RWPE1 (cell line): ENCODE results near the gene SGTB.

Experiments used
- CTCF ChIA-PET: fragments of 350-600 bp; sonication (Branson Sonifier 250); formaldehyde crosslinking; extraction: SDS; loops from one replicate; lab custom pipeline; 2021; lab: Yijun Ruan, JAX
- POLR2A ChIA-PET: fragments of 400-600 bp; formaldehyde crosslinking; extraction: SDS; loops from one replicate; lab custom pipeline; 2020; ENCODE audit warnings: antibody characterized with exemption; ENCODE audit not compliant: low non-redundant PET; lab: Yijun Ruan, JAX
- DNase-seq: peaks from one replicate; pipeline ENCODE4 v3.0.0; 2012; ENCODE audit warnings: low spot score
- H3K27ac ChIP-seq: fragments of 450-650 bp; 2 replicates; pipeline ENCODE4 v1.5.1; 2017
- CTCF ChIP-seq: fragments of 450-650 bp; conservative IDR thresholded peaks from 2 replicates; pipeline ENCODE4 v1.5.1; 2017; ENCODE audit warnings: low read depth, mild to moderate bottlenecking

Gene SGTB

GRCh38 chr5:65750938-65751337 is 29.0 kb upstream of the SGTB start:
- TF ChIP-seq CTCF: no peak
- CTCF ChIA-PET: no interaction called here
- DNase-seq: no peak
- H3K27ac ChIP-seq: no peak overlapping the region
- POLR2A ChIA-PET: no interaction called here

- ChIA-PET POLR2A (no interaction called here), CTCF (interaction anchor here (0.6 kb wide), 2 partner anchors 248 to 324 kb away, joined by 5 to 6 read pairs; no protein-coding TSS in a partner anchor)
- TF ChIP-seq CTCF: no peak
- DNase-seq: no peak
- H3K27ac ChIP-seq: no peak overlapping the region
Observed at GRCh38 chr5:65749956-65750355, 28.0 kb upstream of the SGTB start.

- POLR2A ChIA-PET: no interaction called here
- CTCF ChIA-PET: interaction anchor here (0.6 to 0.8 kb wide), 2 partner anchors 39 to 324 kb away, joined by 5 to 6 read pairs; no protein-coding TSS in a partner anchor
- TF ChIP-seq CTCF: no peak
- H3K27ac ChIP-seq: no peak overlapping the region
- no peak for DNase-seq
Observed at GRCh38 chr5:65749221-65749844, 27.4 kb upstream of the SGTB start.

- ChIA-PET POLR2A (no interaction called here), CTCF (interaction anchor here (0.6 to 1.1 kb wide), 4 partner anchors 15 to 321 kb away, joined by 3 to 4 read pairs (median 3); no protein-coding TSS in a partner anchor)
- peak; percentile 82 for TF ChIP-seq CTCF
- DNase-seq: peak; percentile 79
- H3K27ac ChIP-seq: no peak overlapping the region
Observed at GRCh38 chr5:65742565-65743231, 20.8 kb upstream of the SGTB start.

- no peak for DNase-seq
- CTCF ChIA-PET: interaction anchor here (0.6 kb wide), 1 partner anchor 189 kb away, joined by 3 read pairs; no protein-coding TSS in a partner anchor
- no peak overlapping the region for H3K27ac ChIP-seq
- no peak for TF ChIP-seq CTCF
- POLR2A ChIA-PET: no interaction called here
Observed at GRCh38 chr5:65739162-65739561, 17.3 kb upstream of the SGTB start.

- H3K27ac ChIP-seq: no peak overlapping the region
- ChIA-PET CTCF (no interaction called here), POLR2A (no interaction called here)
- no peak for DNase-seq
- no peak for TF ChIP-seq CTCF
Observed at GRCh38 chr5:65738305-65738704, 16.4 kb upstream of the SGTB start.
